Measurements from ENCODE around the gene POLRMT.
A peak's percentile ranks its signal among the peaks of the same experiment; 100 is the strongest.

POLRMT gene

GRCh38 chr19:640606-641189 is 7.4 kb upstream of the POLRMT start:
- Mint-ChIP-seq H3K4me3 (no peak overlapping the region), H3K9me3 (no peaks in the 10 kb centered on the region), H3K27ac (no peak overlapping the region), H3K27me3 (ENCODE audit: low read depth) (peaks cover 22% of the 10 kb centered on the region), H3K36me3 (ENCODE audit: low read depth) (peaks cover 4% of the 10 kb centered on the region), H3K4me1 (no peaks in the 10 kb centered on the region)
- TF ChIP-seq CTCF (IDR thresholded peaks at IDR 0.05; ENCODE audit: unreplicated experiment in 3 of 3): no peak

DNA sequence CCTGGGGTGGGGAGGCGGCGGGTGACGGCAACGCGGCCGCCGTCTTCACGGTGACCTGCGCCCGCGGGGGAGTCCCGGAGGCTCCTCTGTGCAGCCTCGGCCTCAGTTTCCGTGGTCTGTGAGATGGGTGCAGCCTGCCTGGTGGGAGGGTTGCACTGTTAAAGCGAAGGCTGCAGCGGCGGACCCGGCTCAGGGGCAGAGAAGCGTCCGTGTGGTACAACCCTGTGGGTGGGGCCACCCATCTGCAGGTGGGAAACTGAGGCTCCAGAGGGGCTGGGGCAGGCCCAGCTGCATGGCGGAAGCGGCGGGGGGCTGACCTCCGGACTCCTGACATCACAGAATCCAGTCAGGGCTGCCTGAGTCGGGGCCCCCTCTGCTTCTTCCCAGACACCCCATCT is 6.8 kb upstream of the POLRMT start:
- peaks cover 4% of the 10 kb centered on the region for H3K36me3 Mint-ChIP-seq (ENCODE audit: low read depth)
- H3K9me3 Mint-ChIP-seq: no peaks in the 10 kb centered on the region
- H3K4me1 Mint-ChIP-seq: no peaks in the 10 kb centered on the region
- no peak for TF ChIP-seq CTCF (IDR thresholded peaks at IDR 0.05; ENCODE audit: unreplicated experiment in 3 of 3)
- no peak overlapping the region for H3K27ac Mint-ChIP-seq
- H3K27me3 Mint-ChIP-seq (ENCODE audit: low read depth): peaks cover 22% of the 10 kb centered on the region
- no peak overlapping the region for H3K4me3 Mint-ChIP-seq

- H3K27ac Mint-ChIP-seq: no peak within 1 kb of the TSS
- H3K27me3 Mint-ChIP-seq (ENCODE audit: low read depth): peaks cover 22% of the 10 kb centered on the region
- no peak for TF ChIP-seq CTCF (IDR thresholded peaks at IDR 0.05; ENCODE audit: unreplicated experiment in 3 of 3)
- H3K36me3 Mint-ChIP-seq (ENCODE audit: low read depth): no peaks in the 10 kb centered on the region
- peak within 1 kb of the TSS; percentile 69 to 85 (median 78) for H3K4me3 Mint-ChIP-seq
- H3K9me3 Mint-ChIP-seq: no peaks in the 10 kb centered on the region
- H3K4me1 Mint-ChIP-seq: no peaks in the 10 kb centered on the region
These were observed 6.2 kb upstream of the POLRMT start, which contains the start of gene FGF22 for GRCh38 chr19:639253-640160. FGF22 (plus strand) TSS chr19:639879; CDS start chr19:639926, 47 bp downstream.

DNA sequence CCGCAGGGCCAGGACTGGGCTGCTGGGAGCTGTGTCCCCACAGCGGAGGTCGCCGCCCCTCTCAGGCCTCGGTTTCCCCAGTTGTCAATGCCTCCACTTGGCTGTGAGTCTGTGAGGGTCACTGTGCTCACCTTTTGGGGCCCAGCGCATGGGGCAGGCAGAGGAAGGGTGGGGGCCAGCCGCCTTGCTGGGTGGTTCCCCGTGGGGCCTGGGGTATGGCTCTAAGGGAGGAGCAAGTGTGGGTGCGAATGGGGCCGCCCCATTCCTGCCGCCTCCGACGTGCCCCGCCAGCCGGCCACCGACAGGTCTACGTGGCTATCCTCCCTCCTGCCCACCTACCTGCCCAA is 5.5 kb upstream of the POLRMT start:
- Mint-ChIP-seq H3K9me3 (no peaks in the 10 kb centered on the region), H3K27ac (no peak overlapping the region), H3K4me1 (no peaks in the 10 kb centered on the region), H3K27me3 (ENCODE audit: low read depth) (peaks cover 22% of the 10 kb centered on the region), H3K4me3 (peak overlapping the region; percentile 69 to 85 (median 78)), H3K36me3 (ENCODE audit: low read depth) (no peaks in the 10 kb centered on the region)
- no peak for TF ChIP-seq CTCF (IDR thresholded peaks at IDR 0.05; ENCODE audit: unreplicated experiment in 3 of 3)

- Mint-ChIP-seq H3K4me3 (peak overlapping the region; percentile 56 to 96 (median 58)), H3K27ac (no peak overlapping the region), H3K9me3 (no peaks in the 10 kb centered on the region), H3K4me1 (peaks cover 5% of the 10 kb centered on the region), H3K27me3 (ENCODE audit: low read depth) (peaks cover 18% of the 10 kb centered on the region), H3K36me3 (ENCODE audit: low read depth) (peaks cover 4% of the 10 kb centered on the region)
- TF ChIP-seq CTCF (IDR thresholded peaks at IDR 0.05; ENCODE audit: unreplicated experiment in 3 of 3): no peak
These were observed 1.8 kb upstream of the POLRMT start for GRCh38 chr19:634975-635652.

All from nephron (organoid).